Measurements from ENCODE around the gene EZH1. TPM values are rescaled to one million over a fixed set of nuclear protein-coding genes. Genes with fewer than 3 reads are reported as not detected.
"Not testable (repeated sequence)": the region's sequence is repeated elsewhere in the genome, so short reads cannot be mapped to it uniquely, and the experiment has no call there.

Gene EZH1
- total RNA-seq, 2 donors from 2014 or later = 30.5 to 32.5 TPM

DNA sequence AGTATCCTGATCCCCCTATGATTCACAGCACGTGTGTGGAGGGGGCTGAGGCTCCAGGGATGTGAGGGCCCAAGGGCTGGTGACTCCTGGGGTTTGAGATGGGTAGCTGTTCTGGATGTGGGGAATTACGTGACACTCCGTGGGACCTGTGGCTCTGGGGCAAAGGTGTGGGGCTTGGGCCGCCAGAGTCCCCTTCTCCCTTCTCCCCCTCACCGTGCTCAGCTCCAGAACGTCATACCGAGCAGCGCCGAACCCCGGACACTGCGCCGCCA lies 75.2 kb downstream of the EZH1 start:
- Histone ChIP-seq H3K4me1 (peaks cover 0 to 50% of the 10 kb centered on the region in 2 donors), H3K36me3 (peaks cover 68% of the 10 kb centered on the region), H3K9me3 (no peaks in the 10 kb centered on the region), H3K27me3 (no peaks in the 10 kb centered on the region), H3K27ac (peak overlapping the region; percentile 35 to 39), H3K4me3 (no peak overlapping the region)
- DNase-seq (ENCODE audit: low spot score) = no peak
- TF ChIP-seq, protein P1, sequence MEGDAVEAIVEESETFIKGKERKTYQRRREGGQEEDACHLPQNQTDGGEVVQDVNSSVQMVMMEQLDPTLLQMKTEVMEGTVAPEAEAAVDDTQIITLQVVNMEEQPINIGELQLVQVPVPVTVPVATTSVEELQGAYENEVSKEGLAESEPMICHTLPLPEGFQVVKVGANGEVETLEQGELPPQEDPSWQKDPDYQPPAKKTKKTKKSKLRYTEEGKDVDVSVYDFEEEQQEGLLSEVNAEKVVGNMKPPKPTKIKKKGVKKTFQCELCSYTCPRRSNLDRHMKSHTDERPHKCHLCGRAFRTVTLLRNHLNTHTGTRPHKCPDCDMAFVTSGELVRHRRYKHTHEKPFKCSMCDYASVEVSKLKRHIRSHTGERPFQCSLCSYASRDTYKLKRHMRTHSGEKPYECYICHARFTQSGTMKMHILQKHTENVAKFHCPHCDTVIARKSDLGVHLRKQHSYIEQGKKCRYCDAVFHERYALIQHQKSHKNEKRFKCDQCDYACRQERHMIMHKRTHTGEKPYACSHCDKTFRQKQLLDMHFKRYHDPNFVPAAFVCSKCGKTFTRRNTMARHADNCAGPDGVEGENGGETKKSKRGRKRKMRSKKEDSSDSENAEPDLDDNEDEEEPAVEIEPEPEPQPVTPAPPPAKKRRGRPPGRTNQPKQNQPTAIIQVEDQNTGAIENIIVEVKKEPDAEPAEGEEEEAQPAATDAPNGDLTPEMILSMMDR (IDR thresholded peaks at IDR 0.05) = no peak

DNA sequence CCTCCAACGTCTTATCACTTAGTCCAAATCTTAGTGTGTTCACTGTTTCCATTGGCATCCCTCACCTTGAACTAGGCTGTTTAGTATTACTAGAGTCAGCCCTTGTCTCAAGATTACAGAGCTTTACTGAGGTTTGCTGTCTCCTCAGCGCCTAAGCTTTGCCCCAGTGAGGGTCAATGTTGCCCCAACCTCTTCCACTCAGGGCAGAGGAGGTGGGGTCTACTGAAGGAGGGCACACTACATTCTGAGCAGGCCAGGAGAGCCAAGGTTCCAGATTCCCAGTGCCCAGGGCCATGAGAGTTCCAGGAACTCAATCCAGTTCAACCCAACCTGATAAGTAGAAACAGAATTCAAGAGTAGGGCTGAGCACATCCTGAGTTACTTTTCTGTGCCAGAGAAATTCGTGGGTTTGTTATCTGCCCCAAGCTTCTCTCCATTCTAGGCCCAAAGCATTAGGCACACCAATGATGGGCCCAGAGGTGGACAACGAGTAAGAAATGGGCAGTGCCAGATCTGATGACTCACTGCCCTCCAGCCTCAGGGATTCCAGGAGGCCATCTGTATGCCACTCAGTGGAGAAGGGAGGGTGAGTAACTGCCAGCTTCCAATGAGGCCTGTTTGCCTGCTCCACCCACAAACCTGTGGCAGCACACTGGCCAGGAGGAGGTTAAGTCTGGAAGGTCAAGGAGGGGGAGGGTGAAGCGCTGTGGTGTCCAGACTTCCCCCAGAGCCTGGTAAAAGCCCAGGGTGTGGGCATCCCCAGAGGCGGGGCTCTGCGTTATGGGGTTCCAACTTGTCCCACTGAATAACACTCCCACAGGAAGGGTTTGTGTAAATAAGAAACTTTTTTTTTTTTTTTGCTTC lies 77.5 kb downstream of the EZH1 start:
- TF ChIP-seq, protein P1 (IDR thresholded peaks at IDR 0.05) = no peak
- H3K9me3 ChIP-seq = no peaks in the 10 kb centered on the region
- no peaks in the 10 kb centered on the region for H3K27me3 ChIP-seq
- H3K4me3 ChIP-seq = no peak overlapping the region
- peak overlapping the region; percentile 70 to 86 for H3K27ac ChIP-seq
- no peak for DNase-seq (ENCODE audit: low spot score)
- H3K4me1 ChIP-seq = peaks cover 0 to 33% of the 10 kb centered on the region in 2 donors
- H3K36me3 ChIP-seq = peaks cover 72% of the 10 kb centered on the region

DNA sequence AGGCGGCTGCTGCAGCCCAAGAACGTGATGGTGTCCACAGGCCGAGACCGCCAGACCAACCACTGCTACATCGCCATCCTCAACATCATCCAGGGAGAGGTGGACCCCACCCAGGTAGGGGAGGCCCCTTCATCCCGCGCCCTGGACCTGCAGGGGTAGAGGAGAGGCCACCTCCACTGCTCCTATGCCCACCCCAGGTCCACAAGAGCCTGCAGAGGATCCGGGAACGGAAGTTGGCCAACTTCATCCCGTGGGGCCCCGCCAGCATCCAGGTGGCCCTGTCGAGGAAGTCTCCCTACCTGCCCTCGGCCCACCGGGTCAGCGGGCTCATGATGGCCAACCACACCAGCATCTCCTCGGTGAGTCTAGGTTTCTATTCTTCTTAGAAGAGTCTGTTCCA lies 78.7 kb downstream of the EZH1 start:
- not testable (repeated sequence) for DNase-seq (ENCODE audit: low spot score); H3K27me3 ChIP-seq; H3K9me3 ChIP-seq; H3K4me3 ChIP-seq
- peak overlapping the region in 1 of 2 donors; percentile 23 for H3K27ac ChIP-seq
- peaks cover 60% of the 10 kb centered on the region for H3K36me3 ChIP-seq
- H3K4me1 ChIP-seq = peaks cover 0 to 33% of the 10 kb centered on the region in 2 donors

DNA sequence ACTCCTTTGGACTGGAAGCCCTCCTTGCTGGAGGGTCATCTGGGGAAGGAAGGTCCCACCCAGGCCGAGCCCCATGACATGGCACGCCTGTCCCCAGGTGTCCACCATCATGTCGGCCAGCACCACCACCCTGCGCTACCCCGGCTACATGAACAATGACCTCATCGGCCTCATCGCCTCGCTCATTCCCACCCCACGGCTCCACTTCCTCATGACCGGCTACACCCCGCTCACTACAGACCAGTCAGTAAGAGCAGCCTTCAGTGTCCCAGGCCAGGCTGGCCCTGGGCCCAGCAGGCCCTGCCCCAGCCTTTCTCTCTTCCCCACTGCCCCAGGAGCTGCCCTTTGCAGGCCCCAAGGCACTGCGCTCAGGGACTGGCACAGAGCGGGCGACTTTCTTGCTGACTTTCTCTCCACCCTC lies 79.2 kb downstream of the EZH1 start:
- H3K4me1 ChIP-seq = peaks cover 0 to 37% of the 10 kb centered on the region in 2 donors
- no peak overlapping the region for H3K4me3 ChIP-seq
- H3K36me3 ChIP-seq = peaks cover 55% of the 10 kb centered on the region
- TF ChIP-seq, protein P1 (IDR thresholded peaks at IDR 0.05) = no peak
- H3K27me3 ChIP-seq = no peaks in the 10 kb centered on the region
- no peaks in the 10 kb centered on the region for H3K9me3 ChIP-seq
- peak overlapping the region in 1 of 2 donors; percentile 23 for H3K27ac ChIP-seq
- no peak for DNase-seq (ENCODE audit: low spot score)

DNA sequence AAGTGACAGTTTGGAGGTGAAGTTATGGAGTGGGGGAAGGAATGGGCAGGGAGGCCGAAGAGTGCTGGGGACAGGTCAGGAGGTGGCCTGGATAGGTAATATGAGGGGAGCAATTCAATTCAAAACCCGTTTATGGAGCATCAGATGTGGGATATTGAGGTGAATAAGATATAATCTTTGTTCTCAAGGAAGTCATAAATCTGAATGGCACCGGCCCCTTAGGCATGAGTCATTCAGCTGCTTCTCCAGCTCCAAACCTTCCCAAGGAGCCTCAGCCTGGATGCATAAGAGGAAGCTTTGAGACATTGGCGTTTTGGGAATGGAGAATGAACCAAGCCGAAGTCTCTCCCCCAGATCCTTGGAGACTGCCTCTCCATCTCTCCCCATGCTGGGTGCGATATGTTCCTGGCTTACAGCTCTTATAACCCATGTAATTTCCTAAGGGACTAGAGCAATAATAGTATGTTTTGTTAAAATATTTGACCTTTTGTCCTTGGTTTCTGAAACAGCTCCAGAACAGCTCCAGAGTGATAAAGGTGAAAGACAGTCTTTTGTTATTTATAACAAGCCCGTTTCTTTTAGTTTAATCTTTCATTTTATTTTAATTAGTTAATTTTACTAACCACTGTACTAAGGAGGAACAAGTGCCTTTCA lies 84.0 kb downstream of the EZH1 start:
- H3K27ac ChIP-seq = peak overlapping the region in 1 of 2 donors; percentile 60
- TF ChIP-seq, protein P1 (IDR thresholded peaks at IDR 0.05) = no peak

DNA sequence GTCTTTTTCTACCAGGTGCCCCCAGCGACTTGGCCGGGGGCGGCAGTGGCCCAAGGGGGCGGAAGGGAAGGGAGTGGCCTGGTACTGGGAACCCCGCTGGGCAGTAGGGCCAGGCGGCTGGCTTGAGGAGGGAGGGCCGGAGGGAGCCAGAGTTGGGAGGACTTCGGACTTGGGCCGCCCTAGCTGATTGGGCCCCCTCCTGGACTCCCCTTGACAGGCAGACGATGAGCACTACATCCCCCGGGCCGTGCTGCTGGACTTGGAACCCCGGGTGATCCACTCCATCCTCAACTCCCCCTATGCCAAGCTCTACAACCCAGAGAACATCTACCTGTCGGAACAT lies 84.9 kb downstream of the EZH1 start:
- H3K9me3 ChIP-seq; DNase-seq (ENCODE audit: low spot score); H3K27me3 ChIP-seq: not testable (repeated sequence)
- Histone ChIP-seq H3K4me3 (peak overlapping the region; percentile 50 to 71), H3K27ac (peak overlapping the region; percentile 73 to 79), H3K4me1 (peaks cover 0 to 15% of the 10 kb centered on the region in 2 donors), H3K36me3 (peaks cover 17% of the 10 kb centered on the region)

More for the DNA sequence above, 84.0 kb downstream of the EZH1 start:
- no peak for DNase-seq (ENCODE audit: low spot score)
- H3K27me3 ChIP-seq = no peaks in the 10 kb centered on the region
- peaks cover 26% of the 10 kb centered on the region for H3K36me3 ChIP-seq
- peaks cover 0 to 15% of the 10 kb centered on the region in 2 donors for H3K4me1 ChIP-seq
- no peak overlapping the region for H3K4me3 ChIP-seq
- H3K9me3 ChIP-seq = no peaks in the 10 kb centered on the region

All from right atrium auricular region (tissue), 2 donors.